BJ (cell line): ENCODE measurements around the gene SH3PXD2B. TPM values are rescaled to one million over a fixed set of nuclear protein-coding genes. Genes with fewer than 3 reads are reported as not detected.
"Not testable (repeated sequence)": the region's sequence is repeated elsewhere in the genome, so short reads cannot be mapped to it uniquely, and the experiment has no call there.

Experiments used
- CTCF ChIA-PET: fragments of 350-600 bp; formaldehyde crosslinking; extraction: SDS; loops from one replicate; lab custom pipeline; 2021; ENCODE audit warnings: antibody characterized with exemption, inconsistent platforms; lab: Yijun Ruan, JAX
- POLR2A ChIA-PET: fragments of 300-600 bp; sonication (Branson Sonifier 250); formaldehyde crosslinking; extraction: SDS; loops from one replicate; lab custom pipeline; 2021; ENCODE audit warnings: antibody characterized with exemption; lab: Charles Lee
- DNase-seq: peaks from one replicate; pipeline ENCODE4 v3.0.0-alpha.2; 2011; ENCODE audit warnings: low read depth
- H3K27me3 ChIP-seq: 2 replicates; pipeline ENCODE4 v1.6.0; 2011; ENCODE audit warnings: low read length; ENCODE audit not compliant: control insufficient read depth, insufficient read depth
- H3K36me3 ChIP-seq: 2 replicates; pipeline ENCODE4 v1.5.1; 2011; ENCODE audit warnings: low read length; ENCODE audit not compliant: control insufficient read depth, insufficient read depth
- H3K4me3 ChIP-seq: 2 replicates; pipeline ENCODE4 v1.5.1; 2011; ENCODE audit warnings: low read depth, mild to moderate bottlenecking, control low read depth, low read length
- polyA plus RNA-seq: library from polyadenylated mRNA; depleted of rRNA; stranded (reverse); fragments of >200 nt; gene quantifications from 2 replicates; pipeline ENCODE4 v1.2.3, GENCODE V29; 2011
- TF ChIP-seq, protein P1 (sequence below): IDR thresholded peaks from 2 replicates; pipeline ENCODE4 v1.5.1; 2011; ENCODE audit warnings: low read depth, mild to moderate bottlenecking, control low read depth, inconsistent platforms, low read length, moderate library complexity; ENCODE audit not compliant: insufficient read depth

The SH3PXD2B gene
- polyA plus RNA-seq, 1 experiment: 15.5 TPM

DNA sequence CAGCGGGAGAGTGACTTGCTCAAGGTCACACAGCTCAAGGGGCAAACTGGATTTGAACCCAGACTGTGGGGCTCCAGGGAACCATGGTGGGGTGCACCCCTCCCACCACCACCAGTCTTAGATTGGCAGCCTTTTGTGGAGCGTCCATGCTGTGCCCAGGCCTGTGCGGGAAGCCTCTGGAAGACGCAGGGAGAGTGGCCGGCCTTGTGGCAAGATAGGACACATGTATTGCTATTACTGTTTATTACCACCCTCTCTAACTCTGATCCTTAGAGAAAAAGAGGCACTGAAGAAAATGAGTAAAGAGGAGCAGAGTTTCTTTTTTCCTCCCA lies 25.4 kb upstream of the SH3PXD2B start:
- TF ChIP-seq, protein P1, sequence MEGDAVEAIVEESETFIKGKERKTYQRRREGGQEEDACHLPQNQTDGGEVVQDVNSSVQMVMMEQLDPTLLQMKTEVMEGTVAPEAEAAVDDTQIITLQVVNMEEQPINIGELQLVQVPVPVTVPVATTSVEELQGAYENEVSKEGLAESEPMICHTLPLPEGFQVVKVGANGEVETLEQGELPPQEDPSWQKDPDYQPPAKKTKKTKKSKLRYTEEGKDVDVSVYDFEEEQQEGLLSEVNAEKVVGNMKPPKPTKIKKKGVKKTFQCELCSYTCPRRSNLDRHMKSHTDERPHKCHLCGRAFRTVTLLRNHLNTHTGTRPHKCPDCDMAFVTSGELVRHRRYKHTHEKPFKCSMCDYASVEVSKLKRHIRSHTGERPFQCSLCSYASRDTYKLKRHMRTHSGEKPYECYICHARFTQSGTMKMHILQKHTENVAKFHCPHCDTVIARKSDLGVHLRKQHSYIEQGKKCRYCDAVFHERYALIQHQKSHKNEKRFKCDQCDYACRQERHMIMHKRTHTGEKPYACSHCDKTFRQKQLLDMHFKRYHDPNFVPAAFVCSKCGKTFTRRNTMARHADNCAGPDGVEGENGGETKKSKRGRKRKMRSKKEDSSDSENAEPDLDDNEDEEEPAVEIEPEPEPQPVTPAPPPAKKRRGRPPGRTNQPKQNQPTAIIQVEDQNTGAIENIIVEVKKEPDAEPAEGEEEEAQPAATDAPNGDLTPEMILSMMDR: no peak
- Histone ChIP-seq H3K4me3 (no peak overlapping the region), H3K36me3 (no peaks in the 10 kb centered on the region), H3K27me3 (no peaks in the 10 kb centered on the region; the same call in none of the 2 replicates)
- no peak for DNase-seq
- CTCF ChIA-PET: interaction anchor here (0.6 to 19.8 kb wide), 19 partner anchors 9 to 676 kb away, joined by 3 to 284 read pairs (median 3); partner anchors contain the start of gene NEURL1B
- POLR2A ChIA-PET: interaction anchor here (0.6 to 0.7 kb wide), 2 partner anchors 71 to 187 kb away, joined by 3 to 11 read pairs; no protein-coding TSS in a partner anchor

DNA sequence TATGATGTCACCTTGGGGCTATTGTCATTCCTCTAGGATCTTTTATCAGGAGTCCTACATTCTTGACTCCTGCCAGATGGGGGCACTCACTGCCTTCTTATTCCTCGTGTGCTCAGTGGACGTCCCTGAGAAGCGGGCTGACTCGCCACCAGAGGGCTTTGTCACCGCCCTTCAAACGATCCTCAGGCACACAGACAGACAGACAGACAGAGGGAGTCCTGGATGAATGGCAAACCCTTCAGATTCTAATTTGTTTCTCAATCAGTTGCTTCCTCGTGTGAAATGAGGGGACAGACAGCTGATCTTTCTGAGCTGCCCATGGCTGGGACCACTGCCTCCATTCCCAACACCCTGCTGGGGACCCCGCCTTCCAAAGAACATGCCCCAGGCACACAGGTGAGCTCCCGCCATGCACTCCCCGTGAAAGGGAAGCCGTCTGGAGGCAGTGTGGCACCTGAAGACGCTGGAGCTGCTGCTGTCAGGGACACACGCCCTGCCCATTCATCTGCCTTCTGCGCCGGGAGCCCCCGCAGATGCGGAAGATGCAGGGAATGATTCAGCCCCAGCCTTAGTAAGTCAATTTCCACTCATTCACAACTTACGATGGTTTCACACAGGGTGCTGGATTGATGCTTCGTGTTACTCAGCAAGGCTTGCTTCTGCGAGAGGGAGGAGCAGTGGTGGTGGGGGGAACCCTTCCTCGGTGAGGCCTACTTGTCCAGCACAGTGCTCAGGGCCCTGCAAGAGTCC lies 24.9 kb upstream of the SH3PXD2B start:
- H3K27me3 ChIP-seq: no peaks in the 10 kb centered on the region; the same call in none of the 2 replicates
- CTCF ChIA-PET: interaction anchor here (0.6 to 19.8 kb wide), 19 partner anchors 8 to 677 kb away, joined by 3 to 284 read pairs (median 3); partner anchors contain the start of gene NEURL1B
- POLR2A ChIA-PET: interaction anchor here (0.7 kb wide), 1 partner anchor 72 kb away, joined by 3 read pairs; no protein-coding TSS in a partner anchor
- no peaks in the 10 kb centered on the region for H3K36me3 ChIP-seq
- H3K4me3 ChIP-seq: no peak overlapping the region
- peak; percentile 24 for DNase-seq
- TF ChIP-seq, protein P1: peak; percentile 87

DNA sequence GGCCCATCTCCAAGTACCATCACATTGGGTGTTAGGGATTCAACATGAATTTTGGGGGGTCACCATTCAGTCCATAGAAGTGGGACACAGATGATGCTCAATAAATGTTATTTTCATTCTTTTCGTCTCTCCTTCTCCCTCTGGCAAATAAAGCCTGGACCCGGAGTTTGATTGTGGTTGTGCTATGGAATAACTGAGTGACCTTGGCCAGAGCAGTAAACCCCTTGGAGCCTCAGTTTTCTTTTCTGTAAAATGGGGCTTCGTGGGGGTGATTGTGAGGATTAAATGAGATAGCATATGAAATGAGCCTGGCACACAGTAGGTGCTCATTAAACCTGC lies 24.3 kb upstream of the SH3PXD2B start:
- POLR2A ChIA-PET, DNase-seq, H3K36me3 ChIP-seq, H3K27me3 ChIP-seq, H3K4me3 ChIP-seq: not testable (repeated sequence)
- CTCF ChIA-PET: interaction anchor here (0.8 to 19.8 kb wide), 11 partner anchors 11 to 238 kb away, joined by 3 to 284 read pairs (median 4); no protein-coding TSS in a partner anchor

DNA sequence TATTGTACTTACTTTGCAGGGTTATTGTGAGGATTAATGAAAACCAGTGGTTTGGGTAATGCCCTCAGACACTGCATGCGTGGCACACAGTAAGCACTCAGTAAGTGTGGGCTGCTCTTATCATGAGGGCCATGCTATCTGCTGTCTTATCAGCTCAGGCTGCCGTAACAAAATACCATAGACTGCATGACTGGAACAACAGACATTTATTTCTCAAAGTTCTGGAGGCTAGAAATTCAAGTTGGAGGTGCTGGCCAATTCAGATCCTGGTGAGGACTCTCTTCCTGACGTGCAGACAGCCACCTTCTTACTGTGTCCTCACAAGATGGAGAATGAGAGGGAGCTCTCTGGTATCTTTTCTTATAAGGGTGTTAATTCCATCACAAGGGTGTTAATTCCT lies 23.9 kb upstream of the SH3PXD2B start:
- ChIA-PET CTCF (interaction anchor here (0.8 to 19.8 kb wide), 6 partner anchors 12 to 229 kb away, joined by 3 to 284 read pairs (median 8); no protein-coding TSS in a partner anchor), POLR2A (no interaction called here)
- H3K4me3 ChIP-seq: no peak overlapping the region
- H3K27me3 ChIP-seq: no peaks in the 10 kb centered on the region; the same call in 1 of the 2 replicates
- DNase-seq: no peak
- H3K36me3 ChIP-seq: no peaks in the 10 kb centered on the region
- TF ChIP-seq, protein P1: no peak

DNA sequence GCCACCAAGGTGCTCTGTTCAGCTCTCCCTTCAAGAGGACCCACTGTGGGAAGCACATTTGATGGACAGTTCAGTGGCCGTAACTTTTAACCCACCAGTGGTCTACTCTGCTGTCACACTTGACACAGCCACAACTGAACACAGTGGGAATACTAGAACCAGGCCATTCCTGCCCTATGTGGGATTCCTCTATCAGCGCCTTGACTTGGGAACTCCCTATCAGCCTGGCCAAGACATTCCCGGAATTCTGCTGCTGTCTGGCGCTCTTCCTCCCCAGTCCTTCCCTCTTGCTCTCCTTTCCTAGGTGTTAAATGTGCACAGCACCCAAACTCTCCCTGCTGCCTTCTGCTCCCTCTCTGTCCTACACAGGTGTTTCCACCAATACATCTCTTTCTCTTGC lies 23.1 kb upstream of the SH3PXD2B start:
- H3K36me3 ChIP-seq: no peaks in the 10 kb centered on the region
- TF ChIP-seq, protein P1: no peak
- ChIA-PET POLR2A (no interaction called here), CTCF (interaction anchor here (19.8 kb wide), 1 partner anchor 220 kb away, joined by 284 read pairs; no protein-coding TSS in a partner anchor)
- no peak for DNase-seq
- no peaks in the 10 kb centered on the region; the same call in 1 of the 2 replicates for H3K27me3 ChIP-seq
- no peak overlapping the region for H3K4me3 ChIP-seq
